Measurements from ENCODE around the gene CDH23.

CDH23 gene

DNA sequence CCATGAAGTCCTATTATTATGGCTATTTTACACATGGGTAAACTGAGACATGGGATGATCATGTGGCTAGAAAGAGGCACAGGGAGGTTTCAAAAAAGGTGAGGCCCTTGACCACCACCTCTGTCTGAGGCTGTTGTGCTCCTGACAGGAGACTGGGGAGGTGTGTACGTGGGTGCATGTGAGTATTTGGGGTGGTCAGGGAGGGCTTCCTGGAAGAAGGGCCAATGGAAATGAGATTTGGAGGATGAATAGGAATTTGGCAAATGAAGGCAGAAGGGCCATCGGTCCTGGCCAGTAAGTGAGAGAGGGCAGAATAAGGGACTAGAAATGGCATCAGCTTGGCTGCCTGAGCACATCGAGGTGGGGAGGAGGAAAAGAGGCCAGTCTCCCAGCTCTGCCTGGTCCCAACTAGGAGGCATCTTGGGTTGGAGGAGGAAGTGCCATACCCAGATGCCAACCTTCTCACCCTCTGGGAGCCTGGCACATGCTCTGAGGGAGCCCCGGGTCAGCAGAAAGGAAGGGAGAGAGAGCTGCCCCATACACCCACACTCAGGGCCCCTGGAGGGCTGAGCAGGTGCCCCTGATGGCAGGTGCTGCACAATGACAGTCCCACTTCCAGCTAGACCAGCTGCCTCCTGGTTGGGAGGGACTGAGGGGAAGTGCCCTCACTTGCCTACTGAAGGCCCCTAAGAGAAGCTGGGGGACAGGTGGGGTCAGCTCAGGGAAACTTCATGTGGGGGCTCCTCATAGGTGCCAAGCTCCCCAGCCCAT, 47.7 kb downstream of the CDH23 start:
- Histone ChIP-seq H3K9me3 (ENCODE audit: insufficient read depth, low read depth, low read length) (no peaks in the 10 kb centered on the region), H3K4me2 (ENCODE audit: low read depth, low read length, poor library complexity, severe bottlenecking) (no peak overlapping the region), H3K4me3 (ENCODE audit: low read length, poor library complexity, severe bottlenecking) (no peak overlapping the region), H3K4me1 (ENCODE audit: insufficient read depth, low read length, poor library complexity, severe bottlenecking) (no peaks in the 10 kb centered on the region), H2AFZ (ENCODE audit: low read length) (no peak overlapping the region), H4K20me1 (ENCODE audit: insufficient read depth, low read length, poor library complexity, severe bottlenecking) (no peaks in the 10 kb centered on the region), H3K79me2 (ENCODE audit: insufficient read depth, low read length) (no peaks in the 10 kb centered on the region), H3K9ac (ENCODE audit: low read depth, low read length, poor library complexity, severe bottlenecking) (no peak overlapping the region), H3K27me3 (ENCODE audit: insufficient read depth, low read length, poor library complexity, severe bottlenecking) (no peaks in the 10 kb centered on the region), H3K9me2 (replicated peaks; ENCODE audit: low read depth, low read length) (no peaks in the 10 kb centered on the region), H3K36me3 (ENCODE audit: insufficient read depth, low read length) (no peaks in the 10 kb centered on the region), H3F3A (ENCODE audit: low read depth) (no peaks in the 10 kb centered on the region)
- TF ChIP-seq, protein P1, sequence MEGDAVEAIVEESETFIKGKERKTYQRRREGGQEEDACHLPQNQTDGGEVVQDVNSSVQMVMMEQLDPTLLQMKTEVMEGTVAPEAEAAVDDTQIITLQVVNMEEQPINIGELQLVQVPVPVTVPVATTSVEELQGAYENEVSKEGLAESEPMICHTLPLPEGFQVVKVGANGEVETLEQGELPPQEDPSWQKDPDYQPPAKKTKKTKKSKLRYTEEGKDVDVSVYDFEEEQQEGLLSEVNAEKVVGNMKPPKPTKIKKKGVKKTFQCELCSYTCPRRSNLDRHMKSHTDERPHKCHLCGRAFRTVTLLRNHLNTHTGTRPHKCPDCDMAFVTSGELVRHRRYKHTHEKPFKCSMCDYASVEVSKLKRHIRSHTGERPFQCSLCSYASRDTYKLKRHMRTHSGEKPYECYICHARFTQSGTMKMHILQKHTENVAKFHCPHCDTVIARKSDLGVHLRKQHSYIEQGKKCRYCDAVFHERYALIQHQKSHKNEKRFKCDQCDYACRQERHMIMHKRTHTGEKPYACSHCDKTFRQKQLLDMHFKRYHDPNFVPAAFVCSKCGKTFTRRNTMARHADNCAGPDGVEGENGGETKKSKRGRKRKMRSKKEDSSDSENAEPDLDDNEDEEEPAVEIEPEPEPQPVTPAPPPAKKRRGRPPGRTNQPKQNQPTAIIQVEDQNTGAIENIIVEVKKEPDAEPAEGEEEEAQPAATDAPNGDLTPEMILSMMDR (conservative IDR thresholded peaks at IDR 0.05; ENCODE audit: low read length) = no peak
- TF ChIP-seq EZH2phosphoT487 (IDR thresholded peaks at IDR 0.05; ENCODE audit: borderline replicate concordance) = no peak

DNA sequence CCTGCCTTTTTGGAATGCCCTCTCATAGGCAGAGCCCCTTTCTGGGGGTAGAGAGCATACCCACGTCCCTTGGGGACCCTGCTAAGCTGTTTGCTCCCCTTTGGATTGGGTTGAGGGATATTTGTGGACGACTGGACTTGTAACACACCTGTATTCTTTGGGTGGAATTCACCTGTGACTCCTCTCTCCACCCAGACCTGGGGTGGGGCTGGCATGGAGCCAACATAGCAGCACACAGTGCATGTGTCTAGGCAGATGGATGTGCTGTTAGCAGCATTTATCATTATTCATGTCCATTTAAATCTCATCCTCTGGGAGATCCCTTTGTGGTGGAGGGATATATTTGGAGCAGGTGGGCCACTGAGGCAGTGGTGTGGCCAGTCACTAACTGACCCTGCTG, 51.0 kb downstream of the CDH23 start:
- Histone ChIP-seq H3K4me2 (ENCODE audit: low read depth, low read length, poor library complexity, severe bottlenecking) (no peak overlapping the region), H3K79me2 (ENCODE audit: insufficient read depth, low read length) (no peaks in the 10 kb centered on the region), H3K4me1 (ENCODE audit: insufficient read depth, low read length, poor library complexity, severe bottlenecking) (no peaks in the 10 kb centered on the region), H2AFZ (ENCODE audit: low read length) (no peak overlapping the region), H3K9me2 (replicated peaks; ENCODE audit: low read depth, low read length) (no peaks in the 10 kb centered on the region), H3K9ac (ENCODE audit: low read depth, low read length, poor library complexity, severe bottlenecking) (no peak overlapping the region), H3K9me3 (ENCODE audit: insufficient read depth, low read depth, low read length) (no peaks in the 10 kb centered on the region), H3K4me3 (ENCODE audit: low read length, poor library complexity, severe bottlenecking) (no peak overlapping the region), H4K20me1 (ENCODE audit: insufficient read depth, low read length, poor library complexity, severe bottlenecking) (no peaks in the 10 kb centered on the region), H3K27me3 (ENCODE audit: insufficient read depth, low read length, poor library complexity, severe bottlenecking) (no peaks in the 10 kb centered on the region), H3K36me3 (ENCODE audit: insufficient read depth, low read length) (no peaks in the 10 kb centered on the region), H3F3A (ENCODE audit: low read depth) (no peaks in the 10 kb centered on the region)
- TF ChIP-seq, protein P1 (conservative IDR thresholded peaks at IDR 0.05; ENCODE audit: low read length) = no peak
- no peak for TF ChIP-seq EZH2phosphoT487 (IDR thresholded peaks at IDR 0.05; ENCODE audit: borderline replicate concordance)

DNA sequence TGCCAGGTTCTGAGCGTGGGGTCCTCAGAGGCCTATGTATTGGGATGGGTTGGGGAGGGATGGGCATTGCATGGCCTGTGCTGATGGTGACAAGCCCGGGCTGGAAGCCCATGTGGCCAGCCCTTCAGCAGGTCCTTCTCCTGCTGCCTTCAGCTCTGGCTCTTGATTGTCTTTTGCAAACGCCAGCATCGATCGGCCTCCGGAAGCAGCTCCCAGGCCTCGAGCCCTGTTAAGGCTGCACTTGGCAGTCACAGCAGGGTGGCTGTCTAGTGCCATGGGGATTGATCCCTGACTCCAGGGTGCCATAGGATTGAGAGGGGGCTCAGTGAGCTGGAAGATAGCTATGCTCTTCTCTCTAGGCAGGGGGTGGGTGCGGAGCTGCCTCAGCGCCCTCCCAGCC, 51.4 kb downstream of the CDH23 start:
- no peaks in the 10 kb centered on the region for H3K4me1 ChIP-seq (ENCODE audit: insufficient read depth, low read length, poor library complexity, severe bottlenecking)
- H3K4me2 ChIP-seq (ENCODE audit: low read depth, low read length, poor library complexity, severe bottlenecking) = no peak overlapping the region
- no peak overlapping the region for H3K9ac ChIP-seq (ENCODE audit: low read depth, low read length, poor library complexity, severe bottlenecking)
- no peaks in the 10 kb centered on the region for H3F3A ChIP-seq (ENCODE audit: low read depth)
- no peak overlapping the region for H2AFZ ChIP-seq (ENCODE audit: low read length)
- no peaks in the 10 kb centered on the region for H3K27me3 ChIP-seq (ENCODE audit: insufficient read depth, low read length, poor library complexity, severe bottlenecking)
- H3K9me3 ChIP-seq (ENCODE audit: insufficient read depth, low read depth, low read length) = no peaks in the 10 kb centered on the region
- H3K79me2 ChIP-seq (ENCODE audit: insufficient read depth, low read length) = no peaks in the 10 kb centered on the region
- no peak overlapping the region for H3K4me3 ChIP-seq (ENCODE audit: low read length, poor library complexity, severe bottlenecking)
- H4K20me1 ChIP-seq (ENCODE audit: insufficient read depth, low read length, poor library complexity, severe bottlenecking) = no peaks in the 10 kb centered on the region
- no peaks in the 10 kb centered on the region for H3K9me2 ChIP-seq (replicated peaks; ENCODE audit: low read depth, low read length)
- no peak for TF ChIP-seq EZH2phosphoT487 (IDR thresholded peaks at IDR 0.05; ENCODE audit: borderline replicate concordance)
- TF ChIP-seq, protein P1 (conservative IDR thresholded peaks at IDR 0.05; ENCODE audit: low read length) = no peak
- H3K36me3 ChIP-seq (ENCODE audit: insufficient read depth, low read length) = no peaks in the 10 kb centered on the region

All from Loucy (cell line).